H1 (cell line): ENCODE results near the gene MPND. TPM values are rescaled to one million over a fixed set of nuclear protein-coding genes. Genes with fewer than 3 reads are reported as not detected.

ENCODE experiments used
- CHD2 ChIP-seq: IDR thresholded peaks from 2 replicates; pipeline ENCODE4 v1.6.1; 2012; ENCODE audit warnings: low read length, improper control_type of control experiment
- CHD7 ChIP-seq: fragments of 300-600 bp; sonication (generic); IDR thresholded peaks from 2 replicates; pipeline ENCODE4 v1.7.1; 2012; ENCODE audit warnings: low read length, moderate library complexity, mild to moderate bottlenecking, inconsistent platforms; ENCODE audit not compliant: insufficient replicate concordance
- EGR1 ChIP-seq: IDR thresholded peaks from 2 replicates; pipeline ENCODE4 v1.6.1; 2011; ENCODE audit warnings: low read depth, low read length, borderline replicate concordance
- EP300 ChIP-seq, 2 experiments: IDR thresholded peaks; 1 replicate in 1 of 2; 2 replicates in 1 of 2; pipeline ENCODE4 v1.6.1; 2011 to 2012; ENCODE audit warnings: low read depth in 2 of 2, low read length in 2 of 2, mild to moderate bottlenecking in 2 of 2, borderline replicate concordance in 1 of 2, inconsistent platforms in 1 of 2, moderate library complexity in 1 of 2
- FOSL1 ChIP-seq: IDR thresholded peaks from 2 replicates; pipeline ENCODE4 v1.6.1; 2011; ENCODE audit warnings: mild to moderate bottlenecking, low read depth, low read length, moderate library complexity; ENCODE audit not compliant: insufficient read depth
- JUN ChIP-seq: IDR thresholded peaks from 2 replicates; pipeline ENCODE4 v1.6.1; 2011; ENCODE audit warnings: low read depth, mild to moderate bottlenecking, improper control_type of control experiment, low read length
- KDM1A ChIP-seq: fragments of 200-600, 300-600 bp; sonication (generic); IDR thresholded peaks from 2 replicates; pipeline ENCODE4 v1.7.1; 2016; ENCODE audit warnings: mild to moderate bottlenecking, low read length, borderline replicate concordance
- MAFK ChIP-seq: IDR thresholded peaks from 2 replicates; pipeline ENCODE4 v1.6.1; 2012; ENCODE audit warnings: low read depth, mild to moderate bottlenecking, improper control_type of control experiment, low read length
- RAD21 ChIP-seq, 2 experiments: IDR thresholded peaks in 1 of 2; conservative IDR thresholded peaks in 1 of 2; 2 replicates each; pipeline ENCODE4 v1.6.1; 2011; ENCODE audit warnings: low read depth in 2 of 2, low read length in 2 of 2, improper control_type of control experiment in 1 of 2, inconsistent platforms in 1 of 2, mild to moderate bottlenecking in 1 of 2, moderate library complexity in 1 of 2
- RBBP5 ChIP-seq: IDR thresholded peaks from 2 replicates; pipeline ENCODE4 v1.7.1; 2012; ENCODE audit warnings: low read depth, mild to moderate bottlenecking, inconsistent platforms, low read length, moderate library complexity, borderline replicate concordance
- RFX5 ChIP-seq: IDR thresholded peaks from 2 replicates; pipeline ENCODE4 v1.6.1; 2011; ENCODE audit warnings: low read depth, low read length, improper control_type of control experiment, borderline replicate concordance
- TBP ChIP-seq: IDR thresholded peaks from 2 replicates; pipeline ENCODE4 v1.6.1; 2011; ENCODE audit warnings: low read depth, low read length, improper control_type of control experiment
- polyA plus RNA-seq, 7 experiments: library from polyadenylated mRNA; depleted of rRNA in 3 of 7; stranded (reverse) in 5 of 7; unstranded in 2 of 7; fragments of >200 nt in 5 of 7; fragments of 200-250 nt in 2 of 7; gene quantifications; 1 replicate in 5 of 7; 2 replicates in 1 of 7; 4 replicates in 1 of 7; pipeline versions ENCODE4 v1.2.1 to v1.2.3, GENCODE V29; 2011 to 2013; ENCODE audit warnings: missing spikeins in 2 of 7, mixed read lengths in 2 of 7
- total RNA-seq: library from RNA; stranded (reverse); fragmentation: NEBNext Ultra II Directional; extraction: Animal tissue kit (Norgen Biotek cat#: 25700); gene quantifications from 2 replicates; pipeline ENCODE4 v1.2.1, GENCODE V29; 2021

Gene MPND
- total and polyA plus RNA-seq, 2 of the 8 experiments (the other 6 are each of a cell fraction or from before 2014, with no cell fraction given): 22.9 to 27.7 TPM

- no peak for TF ChIP-seq CHD7
- no peak for TF ChIP-seq EP300 (IDR thresholded peaks at IDR 0.05; ENCODE audit: borderline replicate concordance in 1 of 2, low read depth in 2 of 2, low read length in 2 of 2)
- no peak for TF ChIP-seq EGR1
- no peak for TF ChIP-seq RBBP5
- no peak for TF ChIP-seq KDM1A
- no peak for TF ChIP-seq JUN
- TF ChIP-seq MAFK: no peak
- no peak for TF ChIP-seq CHD2
- TF ChIP-seq FOSL1: no peak
- TF ChIP-seq RFX5: no peak
- no peak for TF ChIP-seq TBP
- no peak for TF ChIP-seq RAD21 (IDR thresholded peaks at IDR 0.05 in 1 of 2, conservative IDR thresholded peaks at IDR 0.05 in 1 of 2; ENCODE audit: low read depth in 2 of 2, low read length in 2 of 2)
Measured at GRCh38 chr19:4294389-4294788, 49.0 kb upstream of the MPND start (continued).
